Panc1 (cell line): ENCODE results near the gene CPSF3. TPM values are rescaled to one million over a fixed set of nuclear protein-coding genes. Genes with fewer than 3 reads are reported as not detected.

Source experiments
- ATAC-seq: fragments of 200-7000 bp; cut with Tn5 transposase; 2 replicates; pipeline ENCODE4 v1.9.1; 2020; ENCODE audit warnings: mild to moderate bottlenecking, moderate library complexity
- BruUV-seq: library from RNA; stranded (reverse); fragments of 400-500 nt; replicated peaks from 2 replicates; lab custom pipeline; 2021; lab: Mats Ljungman, UMichigan
- CTCF ChIA-PET: fragments of 300-600 bp; sonication (Branson Sonifier 250); formaldehyde crosslinking; loops from one replicate; lab custom pipeline; 2022; ENCODE audit warnings: antibody characterized with exemption; lab: Charles Lee
- POLR2A ChIA-PET: fragments of 300-600 bp; sonication (Branson Sonifier 250); formaldehyde crosslinking; loops from one replicate; lab custom pipeline; 2022; ENCODE audit warnings: antibody characterized with exemption; lab: Charles Lee
- DNase-seq: peaks from one replicate; pipeline ENCODE4 v3.0.0-alpha.2; 2010; ENCODE audit warnings: low read depth, low spot score
- H3K27ac ChIP-seq: 2 replicates; pipeline ENCODE4 v1.5.1; 2011; ENCODE audit warnings: mild to moderate bottlenecking, low read length, inconsistent platforms
- H3K27me3 ChIP-seq: fragments of 200-500 bp; sonication (Bioruptor generic); 2 replicates; pipeline ENCODE4 v1.6.0; 2014; ENCODE audit warnings: low read length, inconsistent platforms; ENCODE audit not compliant: control insufficient read depth, insufficient read depth
- H3K36me3 ChIP-seq: fragments of 200-500 bp; sonication (Bioruptor generic); 2 replicates; pipeline ENCODE4 v1.5.1; 2014; ENCODE audit warnings: inconsistent platforms, mild to moderate bottlenecking, low read length, moderate library complexity; ENCODE audit not compliant: control insufficient read depth, insufficient read depth
- H3K4me1 ChIP-seq: 2 replicates; pipeline ENCODE4 v1.5.1; 2011; ENCODE audit warnings: inconsistent platforms, mild to moderate bottlenecking, low read length, moderate library complexity; ENCODE audit not compliant: control insufficient read depth, insufficient read depth
- H3K4me3 ChIP-seq, 2 experiments: 2 replicates each; pipeline ENCODE4 v1.5.1; 2011 to 2012; ENCODE audit warnings: low read depth in 2 of 2, low read length in 2 of 2, mild to moderate bottlenecking in 2 of 2, inconsistent platforms in 1 of 2, moderate library complexity in 1 of 2
- H3K9me3 ChIP-seq: fragments of 200-500 bp; sonication (Bioruptor generic); 2 replicates; pipeline ENCODE4 v1.5.1; 2014; ENCODE audit warnings: low read depth, mild to moderate bottlenecking, inconsistent platforms, low read length, moderate library complexity; ENCODE audit not compliant: control insufficient read depth, insufficient read depth
- POLR2AphosphoS5 ChIP-seq: IDR thresholded peaks from 2 replicates; pipeline ENCODE4 v1.6.1; 2012; ENCODE audit warnings: mild to moderate bottlenecking, low read depth, low read length, moderate library complexity
- SIN3A ChIP-seq: IDR thresholded peaks from 2 replicates; pipeline ENCODE4 v1.6.1; 2012; ENCODE audit warnings: low read depth, mild to moderate bottlenecking, low read length, moderate library complexity, borderline replicate concordance; ENCODE audit not compliant: insufficient read depth
- TCF7L2 ChIP-seq: IDR thresholded peaks from 2 replicates; pipeline ENCODE4 v1.6.1; 2011; ENCODE audit warnings: mild to moderate bottlenecking, low read depth, low read length, inconsistent platforms
- in situ Hi-C: cut with HindIII; loops from 2 replicates; pipeline ENCODE4 v1.10.0; 2016; ENCODE audit warnings: low sequenced_read_pairs, low pct_unique_long_range_greater_than_20kb
- intact Hi-C: fragments of 100-400 bp; cut with micrococcal nuclease; formaldehyde crosslinking; loops from one replicate; pipeline ENCODE4 v1.10.0; 2022; ENCODE audit not compliant: unreplicated experiment
- total RNA-seq: library from RNA; stranded (reverse); gene quantifications from one replicate; pipeline ENCODE4 v1.2.1, GENCODE V29; 2021; ENCODE audit not compliant: unreplicated experiment
- TF ChIP-seq, protein P1 (sequence below): fragments of 450-650 bp; IDR thresholded peaks from 2 replicates; pipeline ENCODE4 v1.5.1; 2017; ENCODE audit warnings: mild to moderate bottlenecking
- TF ChIP-seq, protein P2 (sequence below), 2 experiments: IDR thresholded peaks; 2 replicates each; pipeline ENCODE4 v1.6.1; 2011 to 2012; ENCODE audit warnings: low read depth in 2 of 2, control low read depth in 1 of 2, low read length in 1 of 2, mild to moderate bottlenecking in 1 of 2, moderate library complexity in 1 of 2; ENCODE audit not compliant: insufficient read depth in 1 of 2

The CPSF3 gene
- total RNA-seq, 1 experiment from 2014 or later = 54.1 TPM

DNA sequence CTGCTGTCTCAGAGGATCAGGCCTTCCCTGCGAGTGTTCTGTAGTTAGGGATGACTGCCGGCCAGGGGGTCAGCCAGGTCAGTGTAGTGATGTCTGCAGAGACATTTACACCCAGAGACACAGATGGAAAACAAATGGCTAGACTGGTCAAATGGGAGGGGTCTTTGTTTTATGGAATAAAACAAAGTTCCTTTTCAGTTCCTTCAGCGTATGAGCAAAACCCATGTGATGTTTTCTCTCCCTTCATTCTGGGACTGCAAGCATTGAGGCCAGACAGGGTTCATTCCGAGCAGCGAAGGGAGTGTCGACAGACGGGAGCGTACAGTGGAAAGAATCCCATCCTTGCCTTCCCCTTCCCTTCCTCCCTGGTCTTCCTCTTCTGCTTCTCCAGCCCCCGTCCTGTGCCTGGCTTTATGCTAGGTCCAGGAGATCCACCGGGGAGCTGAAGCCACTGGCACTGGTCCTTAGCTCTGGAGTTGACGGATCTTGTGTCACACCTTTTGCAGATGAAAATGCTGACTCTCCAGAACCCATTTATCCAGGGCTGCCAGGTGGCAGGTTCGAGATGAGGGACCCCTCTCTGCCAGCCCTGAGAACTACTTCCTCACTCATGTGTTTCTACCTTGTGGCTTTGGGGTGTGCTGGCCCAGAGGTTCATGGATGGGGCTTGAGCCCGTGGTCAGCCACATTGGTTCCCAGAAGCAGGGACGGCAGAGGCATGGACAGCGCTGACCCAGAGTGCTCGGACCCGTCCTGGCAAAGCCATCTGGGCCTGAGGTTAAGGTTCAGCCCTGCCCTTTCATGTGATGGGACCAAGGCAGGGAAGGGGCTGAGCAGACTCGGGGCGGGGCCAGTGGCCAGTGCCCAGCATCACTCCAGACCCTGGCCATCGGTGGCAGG lies 24.3 kb upstream of the CPSF3 start:
- H3K36me3 ChIP-seq = peaks cover 17% of the 10 kb centered on the region
- no peak for DNase-seq
- BruUV-seq = no TSS peak
- ChIA-PET CTCF (interaction anchor here (0.5 kb wide), 1 partner anchor 18 kb away, joined by 6 read pairs; no protein-coding TSS in a partner anchor), POLR2A (no interaction called here)
- no peak overlapping the region for H3K4me3 ChIP-seq
- intact Hi-C loops = no loop called here
- no peaks in the 10 kb centered on the region for H3K27me3 ChIP-seq
- peak overlapping the region; percentile 60 for H3K27ac ChIP-seq
- TF ChIP-seq SIN3A = no peak
- TF ChIP-seq, protein P1, sequence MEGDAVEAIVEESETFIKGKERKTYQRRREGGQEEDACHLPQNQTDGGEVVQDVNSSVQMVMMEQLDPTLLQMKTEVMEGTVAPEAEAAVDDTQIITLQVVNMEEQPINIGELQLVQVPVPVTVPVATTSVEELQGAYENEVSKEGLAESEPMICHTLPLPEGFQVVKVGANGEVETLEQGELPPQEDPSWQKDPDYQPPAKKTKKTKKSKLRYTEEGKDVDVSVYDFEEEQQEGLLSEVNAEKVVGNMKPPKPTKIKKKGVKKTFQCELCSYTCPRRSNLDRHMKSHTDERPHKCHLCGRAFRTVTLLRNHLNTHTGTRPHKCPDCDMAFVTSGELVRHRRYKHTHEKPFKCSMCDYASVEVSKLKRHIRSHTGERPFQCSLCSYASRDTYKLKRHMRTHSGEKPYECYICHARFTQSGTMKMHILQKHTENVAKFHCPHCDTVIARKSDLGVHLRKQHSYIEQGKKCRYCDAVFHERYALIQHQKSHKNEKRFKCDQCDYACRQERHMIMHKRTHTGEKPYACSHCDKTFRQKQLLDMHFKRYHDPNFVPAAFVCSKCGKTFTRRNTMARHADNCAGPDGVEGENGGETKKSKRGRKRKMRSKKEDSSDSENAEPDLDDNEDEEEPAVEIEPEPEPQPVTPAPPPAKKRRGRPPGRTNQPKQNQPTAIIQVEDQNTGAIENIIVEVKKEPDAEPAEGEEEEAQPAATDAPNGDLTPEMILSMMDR = no peak
- TF ChIP-seq, protein P2, sequence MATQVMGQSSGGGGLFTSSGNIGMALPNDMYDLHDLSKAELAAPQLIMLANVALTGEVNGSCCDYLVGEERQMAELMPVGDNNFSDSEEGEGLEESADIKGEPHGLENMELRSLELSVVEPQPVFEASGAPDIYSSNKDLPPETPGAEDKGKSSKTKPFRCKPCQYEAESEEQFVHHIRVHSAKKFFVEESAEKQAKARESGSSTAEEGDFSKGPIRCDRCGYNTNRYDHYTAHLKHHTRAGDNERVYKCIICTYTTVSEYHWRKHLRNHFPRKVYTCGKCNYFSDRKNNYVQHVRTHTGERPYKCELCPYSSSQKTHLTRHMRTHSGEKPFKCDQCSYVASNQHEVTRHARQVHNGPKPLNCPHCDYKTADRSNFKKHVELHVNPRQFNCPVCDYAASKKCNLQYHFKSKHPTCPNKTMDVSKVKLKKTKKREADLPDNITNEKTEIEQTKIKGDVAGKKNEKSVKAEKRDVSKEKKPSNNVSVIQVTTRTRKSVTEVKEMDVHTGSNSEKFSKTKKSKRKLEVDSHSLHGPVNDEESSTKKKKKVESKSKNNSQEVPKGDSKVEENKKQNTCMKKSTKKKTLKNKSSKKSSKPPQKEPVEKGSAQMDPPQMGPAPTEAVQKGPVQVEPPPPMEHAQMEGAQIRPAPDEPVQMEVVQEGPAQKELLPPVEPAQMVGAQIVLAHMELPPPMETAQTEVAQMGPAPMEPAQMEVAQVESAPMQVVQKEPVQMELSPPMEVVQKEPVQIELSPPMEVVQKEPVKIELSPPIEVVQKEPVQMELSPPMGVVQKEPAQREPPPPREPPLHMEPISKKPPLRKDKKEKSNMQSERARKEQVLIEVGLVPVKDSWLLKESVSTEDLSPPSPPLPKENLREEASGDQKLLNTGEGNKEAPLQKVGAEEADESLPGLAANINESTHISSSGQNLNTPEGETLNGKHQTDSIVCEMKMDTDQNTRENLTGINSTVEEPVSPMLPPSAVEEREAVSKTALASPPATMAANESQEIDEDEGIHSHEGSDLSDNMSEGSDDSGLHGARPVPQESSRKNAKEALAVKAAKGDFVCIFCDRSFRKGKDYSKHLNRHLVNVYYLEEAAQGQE (IDR thresholded peaks at IDR 0.05; ENCODE audit: insufficient read depth in 1 of 2, low read depth in 2 of 2, low read length in 1 of 2) = no peak
- TF ChIP-seq POLR2AphosphoS5 = no peak
- TF ChIP-seq TCF7L2 = no peak
- in situ Hi-C loops = no loop called here
- peak; percentile 75 for ATAC-seq
- H3K9me3 ChIP-seq = no peaks in the 10 kb centered on the region
- peaks cover 25% of the 10 kb centered on the region for H3K4me1 ChIP-seq

DNA sequence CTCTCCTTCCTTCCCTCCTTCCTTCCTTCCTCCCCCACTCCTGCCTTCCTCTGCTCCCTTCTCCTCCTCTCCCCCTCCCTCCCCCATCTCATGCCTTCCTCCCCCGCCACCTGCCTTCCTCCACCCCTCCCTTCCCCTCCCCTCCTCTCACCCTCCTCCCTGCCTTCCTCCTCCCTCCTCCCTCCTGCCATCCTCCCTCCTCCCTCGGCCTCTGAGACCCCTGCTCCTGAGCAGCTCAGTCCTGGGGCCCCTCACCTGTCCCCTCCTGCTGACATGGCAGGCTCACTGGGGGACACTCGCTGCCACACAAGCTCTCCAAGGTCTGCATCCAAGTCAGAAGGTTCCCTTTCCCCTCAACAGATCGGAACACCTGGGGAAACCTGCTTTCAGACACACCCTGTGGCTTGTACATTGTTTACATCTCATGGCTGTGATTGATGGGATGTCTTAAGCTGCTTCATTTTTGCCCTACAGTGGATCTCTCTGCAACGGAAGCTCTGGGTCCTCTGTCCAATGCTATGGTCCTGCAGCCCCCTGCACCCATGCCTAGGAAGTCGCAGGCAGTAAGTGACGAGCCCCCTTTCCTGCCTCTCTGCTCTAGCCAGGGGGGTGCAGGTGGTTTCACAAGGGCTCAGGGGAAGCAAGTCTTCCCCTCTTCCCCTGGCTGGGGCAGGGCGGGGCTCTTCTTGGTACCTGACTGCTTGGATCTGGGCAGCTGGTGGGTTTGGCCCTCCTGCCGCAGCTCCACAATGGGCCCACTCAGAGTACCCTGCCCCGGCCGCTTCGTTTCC lies 23.0 kb upstream of the CPSF3 start:
- intact Hi-C loops (no loop called here), in situ Hi-C loops (no loop called here)
- DNase-seq (no peak), ATAC-seq (no peak)
- TF ChIP-seq, protein P1 = no peak
- TF ChIP-seq, protein P2 (IDR thresholded peaks at IDR 0.05; ENCODE audit: insufficient read depth in 1 of 2, low read depth in 2 of 2, low read length in 1 of 2) = no peak
- no peak for TF ChIP-seq POLR2AphosphoS5
- TF ChIP-seq SIN3A = no peak
- no peak for TF ChIP-seq TCF7L2
- ChIA-PET CTCF (no interaction called here), POLR2A (no interaction called here)
- BruUV-seq = no TSS peak
- peaks cover 31% of the 10 kb centered on the region for H3K36me3 ChIP-seq
- H3K4me3 ChIP-seq = no peak overlapping the region
- H3K4me1 ChIP-seq = peaks cover 27% of the 10 kb centered on the region
- no peaks in the 10 kb centered on the region for H3K9me3 ChIP-seq
- H3K27ac ChIP-seq = peak overlapping the region; percentile 73; the same call in 1 of the 2 replicates
- no peaks in the 10 kb centered on the region for H3K27me3 ChIP-seq
